Neural progenitor cell (in vitro differentiated cells): ENCODE data around the gene TBC1D26.
"Not testable (repeated sequence)": the region's sequence is repeated elsewhere in the genome, so short reads cannot be mapped to it uniquely, and the experiment has no call there.

Experiments used
- CTCF ChIP-seq: fragments of 200-600 bp; sonication (generic); IDR thresholded peaks from 2 replicates; pipeline ENCODE4 v1.5.1; 2017; ENCODE audit warnings: antibody characterized with exemption, mild to moderate bottlenecking
- EZH2 ChIP-seq: fragments of 200-600 bp; sonication (generic); IDR thresholded peaks from 2 replicates; pipeline ENCODE4 v1.6.1; 2017; ENCODE audit warnings: antibody characterized with exemption, mild to moderate bottlenecking, moderate library complexity
- EZH2phosphoT487 ChIP-seq: fragments of 200-600 bp; sonication (generic); IDR thresholded peaks from 2 replicates; pipeline ENCODE4 v1.6.1; 2017; ENCODE audit warnings: antibody characterized with exemption

- TF ChIP-seq CTCF, EZH2, EZH2phosphoT487: not testable (repeated sequence)
Observed at GRCh38 chr17:15704813-15705212, 27.3 kb upstream of the TBC1D26 start.
